K562 (cell line): Measurements from ENCODE around the gene PROKR1.

Source experiments
- EP300 ChIP-seq: IDR thresholded peaks from 2 replicates; pipeline ENCODE4 v1.6.1; 2012; ENCODE audit warnings: low read length, improper control_type of control experiment
- NRF1 ChIP-seq, 2 experiments: fragments of 450-650 bp; IDR thresholded peaks in 1 of 2; conservative IDR thresholded peaks in 1 of 2; 2 replicates each; pipeline ENCODE4 v1.6.1; 2014; ENCODE audit warnings: mild to moderate bottlenecking in 2 of 2

DNA sequence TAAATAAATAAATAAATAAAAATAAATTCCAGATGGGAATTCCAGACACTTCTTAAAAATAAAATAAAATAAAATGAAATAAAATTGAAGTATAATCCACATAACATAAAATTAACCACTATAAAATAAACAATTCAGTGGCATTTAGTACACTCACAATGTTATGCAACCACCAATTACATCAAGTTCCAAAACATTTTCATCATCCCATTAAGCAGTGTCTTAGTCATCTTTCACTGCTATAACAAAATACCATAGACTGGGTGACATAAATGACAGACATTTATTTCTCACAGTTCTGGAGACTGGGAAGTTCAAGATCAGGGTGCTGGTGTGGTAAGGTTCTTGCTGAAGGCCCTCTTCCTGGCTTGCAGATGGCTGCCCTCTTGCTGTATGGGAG lies 22.6 kb upstream of the PROKR1 start:
- TF ChIP-seq EP300 (no peak), NRF1 (conservative IDR thresholded peaks at IDR 0.05 in 1 of 2, IDR thresholded peaks at IDR 0.05 in 1 of 2) (no peak)
